Measurements from ENCODE around the gene TMEM107. TPM values are rescaled to one million over a fixed set of nuclear protein-coding genes. Genes with fewer than 3 reads are reported as not detected.

TMEM107 gene
- total and polyA plus RNA-seq, 4 experiments from 2014 or later = 25.0 to 43.7 (median 33.9) TPM

GRCh38 chr17:8155231-8155995 is 20.8 kb downstream of the TMEM107 start:
- Mint-ChIP-seq H3K27me3 (no peaks in the 10 kb centered on the region), H3K36me3 (peaks cover 15 to 51% of the 10 kb centered on the region in 2 donors), H3K4me3 (no peak overlapping the region), H3K4me1 (peaks cover 36 to 67% (median 49%) of the 10 kb centered on the region in 4 donors), H3K27ac (no peak overlapping the region), H3K9me3 (peaks cover 0 to 9% (median 0%) of the 10 kb centered on the region in 8 donors)
- ChIA-PET POLR2A (ENCODE audit: partially characterized antibody) (interaction anchor here (0.9 to 23.4 kb wide), 22 partner anchors 7 to 845 kb away, joined by 3 to 1074 read pairs (median 8); partner anchors contain the start of genes ALOXE3, AURKB, BORCS6 and CNTROB), CTCF (ENCODE audit: partially characterized antibody) (interaction anchor here (1.1 to 7.7 kb wide), 11 partner anchors 13 to 469 kb away, joined by 3 to 93 read pairs (median 4); partner anchors contain the start of gene ALOXE3)
- Histone ChIP-seq H3K27me3 (ENCODE audit: insufficient read depth, low read length) (no peaks in the 10 kb centered on the region), H3K4me3 (ENCODE audit: low read length in 2 of 2) (peak overlapping the region; percentile 90), H3K36me3 (ENCODE audit: insufficient read depth, low read length) (peaks cover 18% of the 10 kb centered on the region), H3K27ac (ENCODE audit: low read depth, low read length) (peak overlapping the region; percentile 100), H3K4me1 (ENCODE audit: insufficient read depth, low read length) (peaks cover 82% of the 10 kb centered on the region), H3K9me3 (ENCODE audit: control insufficient read depth in 1 of 2, low read length in 2 of 2) (no peaks in the 10 kb centered on the region)
- peak; percentile 47 to 59 (median 54) for DNase-seq
- intact Hi-C loops (cut with micrococcal nuclease) = loop anchor here (5.0 kb wide), 1 partner anchor 92 kb away; the partner anchor contains the start of genes CTC1 and PFAS

DNA sequence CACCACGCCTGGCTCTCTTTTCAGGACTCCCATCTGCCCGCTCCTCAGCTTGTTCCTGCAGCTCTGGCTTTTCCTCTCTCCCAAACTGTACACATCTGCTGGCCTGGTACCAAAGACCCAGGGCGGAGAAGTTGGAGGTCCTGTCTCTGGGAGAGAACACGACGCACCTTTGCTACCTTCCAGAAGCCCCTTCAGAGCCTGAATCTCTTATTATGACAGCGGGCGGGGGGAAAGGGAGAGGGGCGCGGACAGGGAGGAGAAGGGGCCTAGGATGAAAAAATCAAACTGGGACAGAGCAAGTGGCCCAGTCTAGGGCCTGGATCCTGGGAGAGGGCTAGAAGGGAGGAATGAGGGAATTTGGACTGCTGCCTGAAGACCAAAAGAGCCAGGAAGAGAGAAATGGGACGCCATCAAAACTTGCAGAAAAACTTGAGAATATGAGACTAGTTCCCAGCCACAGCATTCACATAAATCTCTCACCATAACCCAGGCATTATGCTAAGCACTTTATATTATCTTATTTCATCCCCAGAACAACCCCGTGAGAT is 21.5 kb downstream of the TMEM107 start:
- Histone ChIP-seq H3K4me1 (ENCODE audit: insufficient read depth, low read length) (peaks cover 80% of the 10 kb centered on the region), H3K4me3 (ENCODE audit: low read length in 2 of 2) (peak overlapping the region; percentile 90), H3K27ac (ENCODE audit: low read depth, low read length) (peak overlapping the region; percentile 100), H3K27me3 (ENCODE audit: insufficient read depth, low read length) (no peaks in the 10 kb centered on the region), H3K9me3 (ENCODE audit: control insufficient read depth in 1 of 2, low read length in 2 of 2) (no peaks in the 10 kb centered on the region), H3K36me3 (ENCODE audit: insufficient read depth, low read length) (peaks cover 19% of the 10 kb centered on the region)
- H3K27me3 Mint-ChIP-seq = no peaks in the 10 kb centered on the region
- peaks cover 36 to 65% (median 43%) of the 10 kb centered on the region in 4 donors for H3K4me1 Mint-ChIP-seq
- intact Hi-C loops (cut with micrococcal nuclease) = loop anchor here (5.0 kb wide), 1 partner anchor 93 kb away; the partner anchor contains the start of genes CTC1 and PFAS
- H3K27ac Mint-ChIP-seq = no peak overlapping the region
- peak in 3 of 5 donors; percentile 29 to 42 (median 31) for DNase-seq
- peaks cover 0 to 10% (median 0%) of the 10 kb centered on the region in 8 donors for H3K9me3 Mint-ChIP-seq
- H3K4me3 Mint-ChIP-seq = no peak overlapping the region
- ChIA-PET CTCF (ENCODE audit: partially characterized antibody) (interaction anchor here (1.6 to 7.7 kb wide), 3 partner anchors 15 to 61 kb away, joined by 7 to 93 read pairs (median 10); no protein-coding TSS in a partner anchor), POLR2A (ENCODE audit: partially characterized antibody) (interaction anchor here (1.4 to 23.4 kb wide), 9 partner anchors 9 to 143 kb away, joined by 3 to 1074 read pairs (median 70); partner anchors contain the start of genes ALOXE3, BORCS6, CTC1 and PFAS)
- H3K36me3 Mint-ChIP-seq = peaks cover 9 to 46% of the 10 kb centered on the region in 2 donors

DNA sequence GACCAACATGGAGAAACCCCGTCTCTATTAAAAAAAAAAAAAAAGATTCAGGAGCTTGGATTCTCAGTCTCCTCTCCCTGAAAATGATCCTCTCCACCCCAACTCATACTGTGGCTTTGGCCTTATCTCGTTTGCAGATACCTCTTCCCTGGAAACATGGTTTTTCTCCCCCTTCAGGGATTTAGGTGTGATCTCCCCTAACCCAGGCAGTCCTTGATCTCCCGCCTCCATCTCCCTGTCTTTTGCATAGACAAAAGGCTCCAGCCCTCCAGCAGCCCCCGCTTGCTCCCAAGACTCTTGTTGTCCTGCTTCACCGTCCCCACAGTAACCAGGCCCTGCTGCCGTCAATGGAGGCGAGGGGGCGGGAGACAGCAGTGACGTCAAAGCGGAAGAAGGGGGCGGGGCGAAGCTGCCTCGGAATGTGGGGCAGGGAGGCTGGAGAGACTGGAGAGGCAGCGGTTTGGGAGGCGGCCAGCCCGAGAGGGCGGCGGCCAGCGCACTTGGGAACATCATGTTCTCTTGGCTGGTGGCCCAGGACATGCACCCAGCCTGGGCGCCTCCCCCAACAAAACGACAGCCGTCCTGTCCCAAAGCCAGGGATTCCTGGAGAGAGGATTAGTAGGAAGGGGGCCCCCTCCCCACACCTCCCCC is 22.1 kb downstream of the TMEM107 start:
- Histone ChIP-seq H3K9me3 (ENCODE audit: control insufficient read depth in 1 of 2, low read length in 2 of 2) (no peaks in the 10 kb centered on the region), H3K27ac (ENCODE audit: low read depth, low read length) (peak overlapping the region; percentile 100), H3K36me3 (ENCODE audit: insufficient read depth, low read length) (peaks cover 20% of the 10 kb centered on the region), H3K4me1 (ENCODE audit: insufficient read depth, low read length) (peaks cover 74% of the 10 kb centered on the region), H3K27me3 (ENCODE audit: insufficient read depth, low read length) (no peaks in the 10 kb centered on the region), H3K4me3 (ENCODE audit: low read length in 2 of 2) (peak overlapping the region in 1 of 2 donors; percentile 90)
- Mint-ChIP-seq H3K9me3 (peaks cover 0 to 12% (median 0%) of the 10 kb centered on the region in 8 donors), H3K27me3 (no peaks in the 10 kb centered on the region), H3K27ac (no peak overlapping the region), H3K4me3 (no peak overlapping the region), H3K36me3 (peaks cover 9 to 47% of the 10 kb centered on the region in 2 donors), H3K4me1 (peaks cover 35 to 66% (median 42%) of the 10 kb centered on the region in 4 donors)
- CTCF ChIA-PET (ENCODE audit: partially characterized antibody) = interaction anchor here (1.6 to 7.7 kb wide), 2 partner anchors 14 to 35 kb away, joined by 7 to 93 read pairs; no protein-coding TSS in a partner anchor
- DNase-seq = peak; percentile 96 to 99 (median 98)
- POLR2A ChIA-PET (ENCODE audit: partially characterized antibody) = interaction anchor here (0.9 to 23.4 kb wide), 9 partner anchors 9 to 141 kb away, joined by 3 to 1074 read pairs (median 70); partner anchors contain the start of genes ALOXE3, BORCS6, CTC1 and PFAS
- intact Hi-C loops (cut with micrococcal nuclease) = no loop called here

- intact Hi-C loops (cut with micrococcal nuclease) = no loop called here
- peaks cover 6 to 45% of the 10 kb centered on the region in 2 donors for H3K36me3 Mint-ChIP-seq
- H3K4me3 ChIP-seq (ENCODE audit: low read length in 2 of 2) = no peak overlapping the region
- no peaks in the 10 kb centered on the region for H3K27me3 ChIP-seq (ENCODE audit: insufficient read depth, low read length)
- peak overlapping the region; percentile 100 for H3K27ac ChIP-seq (ENCODE audit: low read depth, low read length)
- CTCF ChIA-PET (ENCODE audit: partially characterized antibody) = interaction anchor here (1.6 to 7.7 kb wide), 3 partner anchors 14 to 34 kb away, joined by 4 to 93 read pairs (median 7); no protein-coding TSS in a partner anchor
- H3K27me3 Mint-ChIP-seq = no peaks in the 10 kb centered on the region
- peaks cover 0 to 14% (median 0%) of the 10 kb centered on the region in 8 donors for H3K9me3 Mint-ChIP-seq
- peak in 4 of 5 donors; percentile 35 to 71 (median 38) for DNase-seq
- H3K9me3 ChIP-seq (ENCODE audit: control insufficient read depth in 1 of 2, low read length in 2 of 2) = no peaks in the 10 kb centered on the region
- H3K4me1 ChIP-seq (ENCODE audit: insufficient read depth, low read length) = peaks cover 70% of the 10 kb centered on the region
- POLR2A ChIA-PET (ENCODE audit: partially characterized antibody) = interaction anchor here (0.9 to 23.4 kb wide), 8 partner anchors 10 to 95 kb away, joined by 3 to 1074 read pairs (median 76); partner anchors contain the start of genes ALOXE3, BORCS6, CTC1 and PFAS
- H3K4me3 Mint-ChIP-seq = peak overlapping the region in 6 of 8 donors; percentile 15 to 98 (median 92)
- no peak overlapping the region for H3K27ac Mint-ChIP-seq
- peaks cover 30 to 61% (median 38%) of the 10 kb centered on the region in 4 donors for H3K4me1 Mint-ChIP-seq
- peaks cover 24% of the 10 kb centered on the region for H3K36me3 ChIP-seq (ENCODE audit: insufficient read depth, low read length)
Observed at GRCh38 chr17:8153525-8153956, 22.6 kb downstream of the TMEM107 start.

DNA sequence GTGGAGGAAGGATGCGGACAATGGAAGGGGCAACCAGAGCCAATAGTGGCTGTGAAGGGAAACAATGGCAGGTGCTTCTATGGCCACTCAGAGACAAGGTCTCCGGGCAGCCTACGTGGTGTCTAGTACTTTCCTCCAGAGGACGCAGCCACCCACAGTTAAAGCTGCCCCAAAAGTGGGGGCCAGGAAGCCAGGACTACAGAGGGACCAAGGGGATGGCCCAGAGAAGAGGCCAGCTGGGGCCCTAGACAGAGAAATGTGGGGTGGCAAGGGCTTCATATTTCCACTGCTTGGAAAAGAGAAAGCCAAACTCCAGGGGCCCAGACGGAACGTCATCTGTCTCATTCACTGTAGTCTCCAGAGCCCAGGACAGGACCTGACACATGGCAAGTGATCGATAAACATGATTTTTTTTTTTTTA is 23.1 kb downstream of the TMEM107 start:
- POLR2A ChIA-PET (ENCODE audit: partially characterized antibody) = interaction anchor here (1.8 to 23.4 kb wide), 7 partner anchors 10 to 95 kb away, joined by 4 to 1074 read pairs (median 83); partner anchors contain the start of genes ALOXE3, BORCS6, CTC1 and PFAS
- Histone ChIP-seq H3K4me1 (ENCODE audit: insufficient read depth, low read length) (peaks cover 65% of the 10 kb centered on the region), H3K27ac (ENCODE audit: low read depth, low read length) (peak overlapping the region; percentile 100), H3K27me3 (ENCODE audit: insufficient read depth, low read length) (no peaks in the 10 kb centered on the region), H3K36me3 (ENCODE audit: insufficient read depth, low read length) (peaks cover 25% of the 10 kb centered on the region), H3K9me3 (ENCODE audit: control insufficient read depth in 1 of 2, low read length in 2 of 2) (no peaks in the 10 kb centered on the region), H3K4me3 (ENCODE audit: low read length in 2 of 2) (peak overlapping the region in 1 of 2 donors; percentile 74)
- peaks cover 9 to 47% of the 10 kb centered on the region in 2 donors for H3K36me3 Mint-ChIP-seq
- peak overlapping the region in 7 of 8 donors; percentile 91 to 98 (median 93) for H3K4me3 Mint-ChIP-seq
- H3K27ac Mint-ChIP-seq = no peak overlapping the region
- intact Hi-C loops (cut with micrococcal nuclease) = no loop called here
- peak in 1 of 5 donors; percentile 41 for DNase-seq
- H3K27me3 Mint-ChIP-seq = no peaks in the 10 kb centered on the region
- CTCF ChIA-PET (ENCODE audit: partially characterized antibody) = interaction anchor here (1.9 to 7.7 kb wide), 2 partner anchors 13 to 34 kb away, joined by 4 to 93 read pairs; no protein-coding TSS in a partner anchor
- peaks cover 27 to 58% (median 37%) of the 10 kb centered on the region in 4 donors for H3K4me1 Mint-ChIP-seq
- H3K9me3 Mint-ChIP-seq = peaks cover 0 to 19% (median 0%) of the 10 kb centered on the region in 8 donors

GRCh38 chr17:8152112-8152775 is 23.9 kb downstream of the TMEM107 start, which contains the start of gene PER1:
Gene PER1, minus strand, starts transcription at chr17:8152404. Its CDS starts 1,698 bp downstream, at chr17:8150706.
- Mint-ChIP-seq H3K27ac (no peak within 1 kb of the TSS), H3K27me3 (no peaks in the 10 kb centered on the region), H3K36me3 (peaks cover 14 to 53% of the 10 kb centered on the region in 2 donors), H3K9me3 (peaks cover 0 to 21% (median 0%) of the 10 kb centered on the region in 8 donors), H3K4me1 (peaks cover 30 to 58% (median 38%) of the 10 kb centered on the region in 4 donors), H3K4me3 (peak within 1 kb of the TSS in 7 of 8 donors; percentile 91 to 98 (median 93))
- Histone ChIP-seq H3K27ac (ENCODE audit: low read depth, low read length) (peak within 1 kb of the TSS; percentile 100), H3K27me3 (ENCODE audit: insufficient read depth, low read length) (no peaks in the 10 kb centered on the region), H3K4me3 (ENCODE audit: low read length in 2 of 2) (peak within 1 kb of the TSS; percentile 74 to 89), H3K9me3 (ENCODE audit: control insufficient read depth in 1 of 2, low read length in 2 of 2) (no peaks in the 10 kb centered on the region), H3K36me3 (ENCODE audit: insufficient read depth, low read length) (peaks cover 33% of the 10 kb centered on the region), H3K4me1 (ENCODE audit: insufficient read depth, low read length) (peaks cover 60% of the 10 kb centered on the region)
- peak; percentile 83 to 94 (median 87) for DNase-seq
- intact Hi-C loops (cut with micrococcal nuclease) = no loop called here
- ChIA-PET CTCF (ENCODE audit: partially characterized antibody) (interaction anchor here (0.9 to 7.7 kb wide), 4 partner anchors 12 to 149 kb away, joined by 3 to 93 read pairs (median 8); no protein-coding TSS in a partner anchor), POLR2A (ENCODE audit: partially characterized antibody) (interaction anchor here (0.6 to 23.4 kb wide), 14 partner anchors 8 to 465 kb away, joined by 3 to 1074 read pairs (median 8); partner anchors contain the start of genes ALOXE3, BORCS6, CTC1 and HES7)
